Adrenal gland (tissue), 12 donors: ENCODE measurements around the gene CPD. TPM values are rescaled to one million over a fixed set of nuclear protein-coding genes. Genes with fewer than 3 reads are reported as not detected.

Experiments used
- DNase-seq, 7 donors: peaks; one replicate each; pipeline ENCODE4 v3.0.0-alpha.2; 2019 to 2020
- H3K27ac ChIP-seq, 5 donors: fragments of 200-600 bp; sonication (generic) in 4 of 5; 1 replicate in 3 of 5; 2 replicates in 2 of 5; pipeline versions ENCODE4 v1.5.1 to v1.8.0; 2016 to 2020; ENCODE audit warnings: mild to moderate bottlenecking in 1 of 5
- H3K27me3 ChIP-seq: fragments of 200-600 bp; 2 replicates; pipeline ENCODE4 v1.8.0; 2021
- H3K36me3 ChIP-seq, 2 donors: fragments of 200-600 bp; replicated peaks in 1 of 2; 1 replicate in 1 of 2; 2 replicates in 1 of 2; pipeline versions ENCODE4 v1.5.1 to v1.8.0; 2018 to 2022
- H3K4me1 ChIP-seq, 2 donors: fragments of 200-600 bp; replicated peaks in 1 of 2; 1 replicate in 1 of 2; 2 replicates in 1 of 2; pipeline versions ENCODE4 v1.5.1 to v1.8.0; 2018 to 2021
- H3K4me3 ChIP-seq, 4 donors: fragments of 200-600 bp; sonication (generic) in 3 of 4; one replicate each; pipeline ENCODE4 v1.5.1; 2016 to 2018
- H3K9me3 ChIP-seq, 3 donors: fragments of 200-600 bp; sonication (generic) in 1 of 3; replicated peaks in 1 of 3; 1 replicate in 2 of 3; 2 replicates in 1 of 3; pipeline versions ENCODE4 v1.5.1 to v1.8.0; 2016 to 2021
- POLR2A ChIP-seq, 2 donors: fragments of 450-650 bp; IDR thresholded peaks; one replicate each; pipeline ENCODE4 v1.6.1; 2017; ENCODE audit warnings: antibody characterized with exemption in 2 of 2, mild to moderate bottlenecking in 2 of 2, moderate library complexity in 1 of 2
- WGBS, 4 donors: extraction: QIAGEN DNeasy Blood & Tissue Kit in 2 of 4; methylation state at CpG; one replicate each; pipeline versions ENCODE4 v1.1.5 to v1.1.7; 2013 to 2017; 5-methylcytosine and 5-hydroxymethylcytosine counted together
- intact Hi-C, 2 donors: fragments of 100-400 bp; cut with DNase I; formaldehyde crosslinking; loops; one replicate each; pipeline versions ENCODE4 v1.14.1 to v1.15.0; 2022 to 2023
- polyA plus RNA-seq, 3 donors: library from polyadenylated mRNA; stranded (reverse); fragments of 200-250 nt in 2 of 3; fragments of 350-450 nt in 1 of 3; fragmentation: Illumina TruSeq in 1 of 3; extraction: RNeasy Lipid Tissue Mini Kit (QIAGEN cat#74804) in 1 of 3; gene quantifications; one replicate each; pipeline ENCODE4 v1.2.3, GENCODE V29; 2013 to 2014
- total RNA-seq, 9 donors: library from RNA; depleted of rRNA in 4 of 9; stranded (reverse); fragments of >200 nt in 4 of 9; fragments of 120-200 nt in 1 of 9; fragmentation: NEBNext Ultra II Directional in 1 of 9; extraction: Animal tissue kit (Norgen Biotek cat#: 25700) in 1 of 9; gene quantifications; one replicate each; pipeline versions ENCODE4 v1.1.0 to v1.2.4, GENCODE V29; 2013 to 2023
- TF ChIP-seq, protein P1 (sequence below), 6 experiments: fragments of 450-650 bp in 4 of 6; fragments of 200-600 bp in 2 of 6; sonication (generic) in 1 of 6; IDR thresholded peaks; 1 replicate in 5 of 6; 2 replicates in 1 of 6; pipeline versions ENCODE4 v1.5.1 to v1.8.0; 2016 to 2021; ENCODE audit warnings: antibody characterized with exemption in 6 of 6, mild to moderate bottlenecking in 2 of 6, moderate library complexity in 1 of 6
- donor health status: healthy with polysubstance abuse.
- donor health status: Bipolar disorder and iron deficiency.
- donor health status: DM: yes; HTN: yes; CAD: no.
- donor health status: DM: no; HTN: no; CAD: no.
- donor health status: DM: no; HTN: no; CAD: no.
- donor health status: DM: yes; HTN: yes; CAD: no.

Gene CPD
- total and polyA plus RNA-seq, 12 donors, result 4.2 to 52.8 (median 33.0) TPM

GRCh38 chr17:30357476-30357875, 21.3 kb upstream of the CPD start:
- H3K4me3 ChIP-seq, result no peak overlapping the region
- DNase-seq, result no peak
- no peaks in the 10 kb centered on the region for H3K4me1 ChIP-seq
- no peak for TF ChIP-seq POLR2A (IDR thresholded peaks at IDR 0.05)
- TF ChIP-seq, protein P1, sequence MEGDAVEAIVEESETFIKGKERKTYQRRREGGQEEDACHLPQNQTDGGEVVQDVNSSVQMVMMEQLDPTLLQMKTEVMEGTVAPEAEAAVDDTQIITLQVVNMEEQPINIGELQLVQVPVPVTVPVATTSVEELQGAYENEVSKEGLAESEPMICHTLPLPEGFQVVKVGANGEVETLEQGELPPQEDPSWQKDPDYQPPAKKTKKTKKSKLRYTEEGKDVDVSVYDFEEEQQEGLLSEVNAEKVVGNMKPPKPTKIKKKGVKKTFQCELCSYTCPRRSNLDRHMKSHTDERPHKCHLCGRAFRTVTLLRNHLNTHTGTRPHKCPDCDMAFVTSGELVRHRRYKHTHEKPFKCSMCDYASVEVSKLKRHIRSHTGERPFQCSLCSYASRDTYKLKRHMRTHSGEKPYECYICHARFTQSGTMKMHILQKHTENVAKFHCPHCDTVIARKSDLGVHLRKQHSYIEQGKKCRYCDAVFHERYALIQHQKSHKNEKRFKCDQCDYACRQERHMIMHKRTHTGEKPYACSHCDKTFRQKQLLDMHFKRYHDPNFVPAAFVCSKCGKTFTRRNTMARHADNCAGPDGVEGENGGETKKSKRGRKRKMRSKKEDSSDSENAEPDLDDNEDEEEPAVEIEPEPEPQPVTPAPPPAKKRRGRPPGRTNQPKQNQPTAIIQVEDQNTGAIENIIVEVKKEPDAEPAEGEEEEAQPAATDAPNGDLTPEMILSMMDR (IDR thresholded peaks at IDR 0.05), result no peak
- no peaks in the 10 kb centered on the region for H3K36me3 ChIP-seq
- no peaks in the 10 kb centered on the region for H3K9me3 ChIP-seq
- intact Hi-C loops, result no loop called here
- H3K27ac ChIP-seq, result no peak overlapping the region
- H3K27me3 ChIP-seq, result no peaks in the 10 kb centered on the region

DNA sequence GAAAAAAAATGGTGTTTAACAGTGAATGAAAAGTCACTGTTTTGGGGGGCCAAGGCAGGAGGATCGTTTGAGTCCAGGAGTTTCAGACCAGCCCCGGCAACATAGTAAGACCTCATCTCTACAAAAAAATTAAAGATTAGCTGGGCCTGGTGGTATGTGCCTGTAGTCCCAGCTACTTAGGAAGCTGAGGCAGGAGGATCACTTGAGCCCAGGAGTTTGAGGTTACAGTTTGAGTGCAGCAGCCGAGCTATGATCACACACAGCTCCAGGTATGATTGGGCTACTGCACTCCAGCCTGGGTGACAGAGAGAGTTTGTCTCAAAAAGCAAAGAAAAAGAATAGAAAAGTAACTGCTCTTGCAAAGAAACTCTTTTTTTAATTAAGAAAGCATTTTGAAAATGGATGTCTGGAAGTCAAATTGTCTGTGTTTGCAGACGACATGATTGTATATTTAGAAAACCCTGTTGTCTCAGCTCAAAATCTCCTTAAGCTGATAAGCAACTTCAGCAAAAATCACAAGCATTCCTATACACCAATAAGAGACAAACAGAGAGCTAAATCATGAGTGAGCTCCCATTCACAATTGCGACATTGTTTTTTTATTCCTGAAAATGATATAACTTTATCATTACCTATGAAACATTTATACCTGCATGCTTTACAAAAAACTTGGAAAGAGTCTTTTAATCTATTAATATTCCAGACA, 20.5 kb upstream of the CPD start:
- no peak for DNase-seq
- H3K4me1 ChIP-seq, result no peaks in the 10 kb centered on the region
- H3K27me3 ChIP-seq, result no peaks in the 10 kb centered on the region
- H3K27ac ChIP-seq, result no peak overlapping the region
- TF ChIP-seq, protein P1 (IDR thresholded peaks at IDR 0.05), result no peak
- no peak for TF ChIP-seq POLR2A (IDR thresholded peaks at IDR 0.05)
- H3K9me3 ChIP-seq, result no peaks in the 10 kb centered on the region
- no peaks in the 10 kb centered on the region for H3K36me3 ChIP-seq
- 64 to 79% (median 69%) methylated on average over 5 of the region's 5 CpGs for WGBS, 4 donors
- no peak overlapping the region for H3K4me3 ChIP-seq
- intact Hi-C loops, result no loop called here

- intact Hi-C loops, result no loop called here
- no peak overlapping the region for H3K4me3 ChIP-seq
- H3K36me3 ChIP-seq, result no peaks in the 10 kb centered on the region
- H3K4me1 ChIP-seq, result no peaks in the 10 kb centered on the region
- no peak for TF ChIP-seq POLR2A (IDR thresholded peaks at IDR 0.05)
- TF ChIP-seq, protein P1 (IDR thresholded peaks at IDR 0.05), result no peak
- H3K27me3 ChIP-seq, result no peaks in the 10 kb centered on the region
- no peaks in the 10 kb centered on the region for H3K9me3 ChIP-seq
- 63 to 72% (median 71%) methylated on average over 8 of the region's 8 CpGs for WGBS, 4 donors
- DNase-seq, result no peak
- H3K27ac ChIP-seq, result no peak overlapping the region
Observed at GRCh38 chr17:30360086-30360808, 18.5 kb upstream of the CPD start.

DNA sequence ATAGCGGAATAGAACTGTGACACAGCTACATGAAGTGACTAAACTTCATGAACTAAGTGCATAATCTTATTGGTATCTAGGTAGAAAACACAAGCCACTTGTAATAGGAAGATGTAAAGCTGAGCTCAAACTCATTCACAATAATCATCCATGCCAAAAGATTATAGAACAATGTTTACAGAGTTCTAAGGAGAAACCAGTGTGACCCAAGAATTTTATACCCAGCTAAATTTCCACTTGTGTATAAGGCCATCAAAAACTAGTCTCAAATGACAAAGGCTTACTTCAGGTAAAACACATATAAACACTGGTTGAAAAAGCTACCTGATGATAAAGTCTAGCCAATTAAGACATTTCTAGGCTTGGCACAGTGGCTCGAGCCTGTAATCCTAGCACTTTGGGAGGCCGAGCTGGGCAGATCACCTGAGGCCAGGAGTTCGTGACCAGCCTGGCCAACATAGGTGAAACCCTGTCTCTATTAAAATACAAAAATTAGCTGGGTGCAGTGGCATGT, 16.9 kb upstream of the CPD start:
- Histone ChIP-seq H3K36me3 (no peaks in the 10 kb centered on the region), H3K27me3 (no peaks in the 10 kb centered on the region), H3K4me1 (no peaks in the 10 kb centered on the region), H3K27ac (no peak overlapping the region), H3K4me3 (no peak overlapping the region), H3K9me3 (no peaks in the 10 kb centered on the region)
- 84 to 98% (median 91%) methylated on average over 4 of the region's 4 CpGs for WGBS, 4 donors
- TF ChIP-seq POLR2A (IDR thresholded peaks at IDR 0.05), result no peak
- TF ChIP-seq, protein P1 (IDR thresholded peaks at IDR 0.05), result no peak
- intact Hi-C loops, result no loop called here
- DNase-seq, result no peak
